Measurements from ENCODE around the gene CDH16.

Gene CDH16

GRCh38 chr16:66895999-66896398 is 22.7 kb downstream of the CDH16 start:
- Mint-ChIP-seq H3K36me3 (ENCODE audit: low read depth) (peaks cover 6% of the 10 kb centered on the region), H3K9me3 (no peaks in the 10 kb centered on the region), H3K27ac (no peak overlapping the region), H3K4me3 (no peak overlapping the region), H3K27me3 (ENCODE audit: low read depth) (no peaks in the 10 kb centered on the region), H3K4me1 (ENCODE audit: low read depth) (peaks cover 6% of the 10 kb centered on the region)
- DNase-seq (ENCODE audit: low spot score) = no peak

GRCh38 chr16:66895689-66895979 is 23.1 kb downstream of the CDH16 start:
- Mint-ChIP-seq H3K27ac (no peak overlapping the region), H3K4me3 (no peak overlapping the region), H3K4me1 (ENCODE audit: low read depth) (peaks cover 6% of the 10 kb centered on the region), H3K9me3 (no peaks in the 10 kb centered on the region), H3K27me3 (ENCODE audit: low read depth) (no peaks in the 10 kb centered on the region), H3K36me3 (ENCODE audit: low read depth) (peaks cover 6% of the 10 kb centered on the region)
- DNase-seq (ENCODE audit: low spot score) = no peak

GRCh38 chr16:66894948-66895688 is 23.6 kb downstream of the CDH16 start:
- Mint-ChIP-seq H3K27ac (peak overlapping the region; percentile 7), H3K36me3 (ENCODE audit: low read depth) (peaks cover 6% of the 10 kb centered on the region), H3K9me3 (no peaks in the 10 kb centered on the region), H3K4me3 (no peak overlapping the region), H3K4me1 (ENCODE audit: low read depth) (peaks cover 6% of the 10 kb centered on the region), H3K27me3 (ENCODE audit: low read depth) (no peaks in the 10 kb centered on the region)
- DNase-seq (ENCODE audit: low spot score) = peak; percentile 55

GRCh38 chr16:66894055-66894454 is 24.6 kb downstream of the CDH16 start:
- Mint-ChIP-seq H3K27me3 (ENCODE audit: low read depth) (no peaks in the 10 kb centered on the region), H3K4me1 (ENCODE audit: low read depth) (peaks cover 6% of the 10 kb centered on the region), H3K36me3 (ENCODE audit: low read depth) (peaks cover 9% of the 10 kb centered on the region), H3K4me3 (no peak overlapping the region), H3K9me3 (no peaks in the 10 kb centered on the region), H3K27ac (no peak overlapping the region)
- DNase-seq (ENCODE audit: low spot score) = no peak

GRCh38 chr16:66891797-66892196 is 26.9 kb downstream of the CDH16 start:
- H3K27ac Mint-ChIP-seq = no peak overlapping the region
- no peak for DNase-seq (ENCODE audit: low spot score)
- no peaks in the 10 kb centered on the region for H3K9me3 Mint-ChIP-seq
- H3K4me3 Mint-ChIP-seq = no peak overlapping the region
- peaks cover 18% of the 10 kb centered on the region for H3K36me3 Mint-ChIP-seq (ENCODE audit: low read depth)
- peaks cover 14% of the 10 kb centered on the region for H3K4me1 Mint-ChIP-seq (ENCODE audit: low read depth)
- no peaks in the 10 kb centered on the region for H3K27me3 Mint-ChIP-seq (ENCODE audit: low read depth)

- no peak for DNase-seq (ENCODE audit: low spot score)
- Mint-ChIP-seq H3K36me3 (ENCODE audit: low read depth) (peaks cover 22% of the 10 kb centered on the region), H3K4me3 (no peak overlapping the region), H3K4me1 (ENCODE audit: low read depth) (peaks cover 18% of the 10 kb centered on the region), H3K9me3 (no peaks in the 10 kb centered on the region), H3K27ac (no peak overlapping the region), H3K27me3 (ENCODE audit: low read depth) (no peaks in the 10 kb centered on the region)
These were observed 27.3 kb downstream of the CDH16 start for GRCh38 chr16:66891360-66891759.

GRCh38 chr16:66890799-66891198 is 27.9 kb downstream of the CDH16 start:
- Mint-ChIP-seq H3K4me3 (no peak overlapping the region), H3K9me3 (no peaks in the 10 kb centered on the region), H3K27me3 (ENCODE audit: low read depth) (no peaks in the 10 kb centered on the region), H3K4me1 (ENCODE audit: low read depth) (peaks cover 21% of the 10 kb centered on the region), H3K27ac (no peak overlapping the region), H3K36me3 (ENCODE audit: low read depth) (peaks cover 23% of the 10 kb centered on the region)
- DNase-seq (ENCODE audit: low spot score) = no peak

- H3K36me3 Mint-ChIP-seq (ENCODE audit: low read depth) = peaks cover 33% of the 10 kb centered on the region
- peaks cover 29% of the 10 kb centered on the region for H3K4me1 Mint-ChIP-seq (ENCODE audit: low read depth)
- no peak for DNase-seq (ENCODE audit: low spot score)
- no peak overlapping the region for H3K4me3 Mint-ChIP-seq
- H3K27me3 Mint-ChIP-seq (ENCODE audit: low read depth) = no peaks in the 10 kb centered on the region
- no peaks in the 10 kb centered on the region for H3K9me3 Mint-ChIP-seq
- no peak overlapping the region for H3K27ac Mint-ChIP-seq
These were observed 29.1 kb downstream of the CDH16 start for GRCh38 chr16:66889622-66890021.

- H3K27ac Mint-ChIP-seq = no peak overlapping the region
- H3K36me3 Mint-ChIP-seq (ENCODE audit: low read depth) = peaks cover 37% of the 10 kb centered on the region
- H3K9me3 Mint-ChIP-seq = no peaks in the 10 kb centered on the region
These were observed 29.8 kb downstream of the CDH16 start for GRCh38 chr16:66888647-66889615.

GRCh38 chr16:66886914-66887313 is 31.8 kb downstream of the CDH16 start:
- no peak overlapping the region for H3K4me3 Mint-ChIP-seq

More at GRCh38 chr16:66888647-66889615, 29.8 kb downstream of the CDH16 start:
- no peaks in the 10 kb centered on the region for H3K27me3 Mint-ChIP-seq (ENCODE audit: low read depth)
- DNase-seq (ENCODE audit: low spot score) = no peak
- H3K4me1 Mint-ChIP-seq (ENCODE audit: low read depth) = peaks cover 29% of the 10 kb centered on the region
- no peak overlapping the region for H3K4me3 Mint-ChIP-seq

GRCh38 chr16:66886321-66886720 is 32.4 kb downstream of the CDH16 start:
- Mint-ChIP-seq H3K4me3 (no peak overlapping the region), H3K27me3 (ENCODE audit: low read depth) (no peaks in the 10 kb centered on the region), H3K36me3 (ENCODE audit: low read depth) (peaks cover 32% of the 10 kb centered on the region), H3K9me3 (no peaks in the 10 kb centered on the region), H3K27ac (no peak overlapping the region), H3K4me1 (ENCODE audit: low read depth) (peaks cover 32% of the 10 kb centered on the region)
- no peak for DNase-seq (ENCODE audit: low spot score)

More at GRCh38 chr16:66886914-66887313, 31.8 kb downstream of the CDH16 start:
- peaks cover 27% of the 10 kb centered on the region for H3K4me1 Mint-ChIP-seq (ENCODE audit: low read depth)
- DNase-seq (ENCODE audit: low spot score) = no peak
- H3K9me3 Mint-ChIP-seq = no peaks in the 10 kb centered on the region
- H3K27me3 Mint-ChIP-seq (ENCODE audit: low read depth) = no peaks in the 10 kb centered on the region
- no peak overlapping the region for H3K27ac Mint-ChIP-seq
- peaks cover 34% of the 10 kb centered on the region for H3K36me3 Mint-ChIP-seq (ENCODE audit: low read depth)

- Mint-ChIP-seq H3K36me3 (ENCODE audit: low read depth) (peaks cover 31% of the 10 kb centered on the region), H3K4me3 (no peak overlapping the region), H3K27me3 (ENCODE audit: low read depth) (no peaks in the 10 kb centered on the region), H3K4me1 (ENCODE audit: low read depth) (peaks cover 33% of the 10 kb centered on the region), H3K27ac (no peak overlapping the region), H3K9me3 (no peaks in the 10 kb centered on the region)
- no peak for DNase-seq (ENCODE audit: low spot score)
These were observed 33.2 kb downstream of the CDH16 start for GRCh38 chr16:66885491-66885890.

- no peak for DNase-seq (ENCODE audit: low spot score)
- Mint-ChIP-seq H3K36me3 (ENCODE audit: low read depth) (peaks cover 25% of the 10 kb centered on the region), H3K27me3 (ENCODE audit: low read depth) (no peaks in the 10 kb centered on the region), H3K4me1 (ENCODE audit: low read depth) (peaks cover 51% of the 10 kb centered on the region), H3K9me3 (no peaks in the 10 kb centered on the region), H3K4me3 (no peak overlapping the region), H3K27ac (no peak overlapping the region)
These were observed 36.0 kb downstream of the CDH16 start for GRCh38 chr16:66882702-66883101.

- Mint-ChIP-seq H3K4me3 (peak overlapping the region; percentile 79), H3K27me3 (ENCODE audit: low read depth) (no peaks in the 10 kb centered on the region), H3K9me3 (no peaks in the 10 kb centered on the region), H3K4me1 (ENCODE audit: low read depth) (peaks cover 48% of the 10 kb centered on the region), H3K36me3 (ENCODE audit: low read depth) (peaks cover 24% of the 10 kb centered on the region), H3K27ac (peak overlapping the region; percentile 8)
- no peak for DNase-seq (ENCODE audit: low spot score)
These were observed 36.6 kb downstream of the CDH16 start for GRCh38 chr16:66881964-66882508.

All from T-helper 2 cell treated with Interferon-gamma antibody and Interleukin-4, amounts not matched to agents 5 μg/mL and 100 μg/mL, for 36 hours (primary cell).